Nephron progenitor cell (in vitro differentiated cells): ENCODE measurements around the gene KIF25.

Source experiments
- DNase-seq: peaks from one replicate; pipeline ENCODE4 v3.0.0; 2021
- H3K27ac Mint-ChIP-seq: 2 replicates; pipeline ENCODE4 v1.8.0; 2021; ENCODE audit warnings: mild to moderate bottlenecking, moderate library complexity, mixed read lengths
- H3K27me3 Mint-ChIP-seq: 2 replicates; pipeline ENCODE4 v1.8.0; 2021; ENCODE audit warnings: mild to moderate bottlenecking, low read depth, mixed read lengths; ENCODE audit not compliant: poor library complexity
- H3K36me3 Mint-ChIP-seq: 2 replicates; pipeline ENCODE4 v1.8.0; 2021; ENCODE audit warnings: low read depth, mixed read lengths
- H3K4me1 Mint-ChIP-seq: 2 replicates; pipeline ENCODE4 v1.8.0; 2021; ENCODE audit warnings: mixed read lengths
- H3K4me3 Mint-ChIP-seq: 2 replicates; pipeline ENCODE4 v1.8.0; 2021; ENCODE audit warnings: mild to moderate bottlenecking, moderate library complexity, mixed read lengths
- H3K9me3 Mint-ChIP-seq: 2 replicates; pipeline ENCODE4 v1.8.0; 2021; ENCODE audit warnings: mild to moderate bottlenecking, moderate library complexity, mixed read lengths
- TF ChIP-seq, protein P1 (sequence below): fragments of 200-600 bp; sonication (generic); IDR thresholded peaks from 2 replicates; pipeline ENCODE4 v1.5.0; 2021; ENCODE audit warnings: antibody characterized with exemption

Gene KIF25

DNA sequence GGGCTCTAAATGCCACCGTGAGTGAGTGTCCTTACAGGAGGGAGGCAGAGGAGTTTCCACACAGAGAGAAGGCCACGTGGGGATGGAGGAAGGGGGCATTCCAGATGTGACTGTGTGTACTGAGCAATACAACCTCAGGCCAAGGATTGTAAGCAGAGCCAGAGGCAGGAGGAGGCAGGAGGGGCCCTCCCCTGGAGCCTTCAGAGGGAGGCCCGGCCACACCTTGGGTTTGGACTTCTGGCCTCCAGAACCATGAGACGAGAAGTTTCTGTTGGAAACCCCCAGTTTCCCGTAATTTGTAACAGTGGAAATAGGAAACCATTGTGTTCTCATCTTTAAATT is 9.3 kb upstream of the KIF25 start:
- Mint-ChIP-seq H3K27me3 (peaks cover 4% of the 10 kb centered on the region), H3K27ac (no peak overlapping the region), H3K36me3 (peaks cover 4% of the 10 kb centered on the region), H3K9me3 (peaks cover 41% of the 10 kb centered on the region), H3K4me3 (no peak overlapping the region), H3K4me1 (no peaks in the 10 kb centered on the region)
- TF ChIP-seq, protein P1, sequence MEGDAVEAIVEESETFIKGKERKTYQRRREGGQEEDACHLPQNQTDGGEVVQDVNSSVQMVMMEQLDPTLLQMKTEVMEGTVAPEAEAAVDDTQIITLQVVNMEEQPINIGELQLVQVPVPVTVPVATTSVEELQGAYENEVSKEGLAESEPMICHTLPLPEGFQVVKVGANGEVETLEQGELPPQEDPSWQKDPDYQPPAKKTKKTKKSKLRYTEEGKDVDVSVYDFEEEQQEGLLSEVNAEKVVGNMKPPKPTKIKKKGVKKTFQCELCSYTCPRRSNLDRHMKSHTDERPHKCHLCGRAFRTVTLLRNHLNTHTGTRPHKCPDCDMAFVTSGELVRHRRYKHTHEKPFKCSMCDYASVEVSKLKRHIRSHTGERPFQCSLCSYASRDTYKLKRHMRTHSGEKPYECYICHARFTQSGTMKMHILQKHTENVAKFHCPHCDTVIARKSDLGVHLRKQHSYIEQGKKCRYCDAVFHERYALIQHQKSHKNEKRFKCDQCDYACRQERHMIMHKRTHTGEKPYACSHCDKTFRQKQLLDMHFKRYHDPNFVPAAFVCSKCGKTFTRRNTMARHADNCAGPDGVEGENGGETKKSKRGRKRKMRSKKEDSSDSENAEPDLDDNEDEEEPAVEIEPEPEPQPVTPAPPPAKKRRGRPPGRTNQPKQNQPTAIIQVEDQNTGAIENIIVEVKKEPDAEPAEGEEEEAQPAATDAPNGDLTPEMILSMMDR: no peak
- no peak for DNase-seq

- H3K27ac Mint-ChIP-seq: no peak overlapping the region
- H3K4me1 Mint-ChIP-seq: no peaks in the 10 kb centered on the region
- peaks cover 4% of the 10 kb centered on the region for H3K27me3 Mint-ChIP-seq
- H3K4me3 Mint-ChIP-seq: no peak overlapping the region
- peaks cover 4% of the 10 kb centered on the region for H3K36me3 Mint-ChIP-seq
- H3K9me3 Mint-ChIP-seq: peaks cover 35% of the 10 kb centered on the region
- TF ChIP-seq, protein P1: no peak
- DNase-seq: no peak
Measured at GRCh38 chr6:167988945-167989841, 8.3 kb upstream of the KIF25 start.

DNA sequence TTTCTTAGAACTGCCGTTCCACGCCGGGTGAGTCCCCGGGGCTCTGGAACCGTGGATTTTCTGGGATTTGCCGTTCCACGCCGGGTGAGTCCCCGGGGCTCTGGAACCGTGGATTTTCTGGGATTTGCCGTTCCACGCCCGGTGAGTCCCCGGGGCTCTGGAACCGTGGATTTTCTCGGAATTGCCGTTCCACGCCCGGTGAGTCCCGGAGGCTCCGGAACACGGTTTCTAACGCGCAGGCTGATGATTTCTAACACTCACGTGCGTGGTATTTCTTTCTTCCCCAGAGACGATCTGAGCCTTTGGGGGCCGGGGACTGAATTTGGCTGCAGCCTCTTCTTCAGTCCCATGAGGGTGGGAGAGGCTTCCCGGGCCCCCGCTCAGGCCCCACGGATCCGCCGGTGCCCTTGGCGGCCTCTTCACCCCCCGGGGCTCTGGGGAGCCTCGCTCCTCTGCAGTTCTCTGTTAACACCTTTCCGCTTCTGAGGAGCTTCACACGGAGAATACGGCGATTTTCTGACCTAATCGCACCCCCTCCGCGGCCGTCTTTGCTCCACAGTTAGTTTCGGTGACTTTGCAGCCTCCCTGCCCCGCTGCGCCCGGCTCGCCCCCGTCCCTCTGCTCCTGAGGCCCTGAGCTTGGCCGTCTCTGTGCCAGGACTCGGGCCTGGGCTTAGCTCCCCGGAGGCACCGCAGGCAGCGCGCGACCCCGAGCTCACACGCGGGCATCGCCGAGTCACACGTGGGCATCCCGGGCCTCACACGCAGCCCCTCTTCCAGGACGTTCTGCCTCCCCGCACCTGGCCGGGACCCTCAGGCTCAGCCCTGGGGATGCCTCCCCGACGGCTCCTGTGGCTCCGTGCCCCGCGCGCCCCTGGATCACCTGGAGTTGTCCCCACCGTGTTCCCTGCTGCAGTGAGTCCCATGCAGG is 7.2 kb upstream of the KIF25 start:
- peaks cover 27% of the 10 kb centered on the region for H3K9me3 Mint-ChIP-seq
- no peaks in the 10 kb centered on the region for H3K36me3 Mint-ChIP-seq
- peaks cover 7% of the 10 kb centered on the region for H3K4me1 Mint-ChIP-seq
- H3K27me3 Mint-ChIP-seq: peaks cover 12% of the 10 kb centered on the region
- no peak for DNase-seq
- no peak overlapping the region for H3K4me3 Mint-ChIP-seq
- H3K27ac Mint-ChIP-seq: no peak overlapping the region
- TF ChIP-seq, protein P1: no peak

GRCh38 chr6:167993169-167993568 is 4.3 kb upstream of the KIF25 start:
- TF ChIP-seq, protein P1: no peak
- Mint-ChIP-seq H3K27me3 (peaks cover 8% of the 10 kb centered on the region), H3K27ac (no peak overlapping the region), H3K4me3 (no peak overlapping the region), H3K36me3 (no peaks in the 10 kb centered on the region), H3K4me1 (peaks cover 20% of the 10 kb centered on the region), H3K9me3 (peaks cover 20% of the 10 kb centered on the region)
- DNase-seq: no peak

DNA sequence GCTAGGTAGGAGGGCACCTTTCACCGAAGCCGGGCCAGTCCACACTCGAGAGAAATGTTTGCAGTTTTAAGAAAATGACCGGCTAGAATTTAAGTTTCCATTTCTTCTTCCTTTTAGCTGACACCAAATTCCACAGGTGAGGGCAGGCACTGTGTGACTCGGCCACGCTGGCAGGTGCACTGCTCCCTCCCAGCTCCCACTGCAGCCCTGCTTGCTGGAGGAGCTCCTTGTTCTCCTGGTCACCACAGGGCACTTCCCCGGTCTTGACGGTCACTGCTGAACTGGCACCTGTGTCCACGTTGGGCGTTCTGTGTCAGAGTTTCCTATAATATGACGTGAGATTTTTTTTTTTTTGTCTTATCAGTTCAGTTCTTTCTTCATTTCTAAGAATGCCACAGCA is 3.6 kb upstream of the KIF25 start:
- no peak for DNase-seq
- Mint-ChIP-seq H3K27me3 (peaks cover 11% of the 10 kb centered on the region), H3K36me3 (no peaks in the 10 kb centered on the region), H3K9me3 (peaks cover 15% of the 10 kb centered on the region), H3K27ac (no peak overlapping the region), H3K4me1 (peaks cover 23% of the 10 kb centered on the region), H3K4me3 (no peak overlapping the region)
- TF ChIP-seq, protein P1: no peak
